PC-9 (cell line): ENCODE measurements around the gene PIKFYVE. TPM values are rescaled to one million over a fixed set of nuclear protein-coding genes. Genes with fewer than 3 reads are reported as not detected.

Source experiments
- BruUV-seq: library from RNA; stranded (reverse); fragments of 400-500 nt; replicated peaks from 2 replicates; lab custom pipeline; 2021; lab: Mats Ljungman, UMichigan
- CTCF ChIA-PET: fragments of 300-600 bp; sonication (Branson Sonifier 250); formaldehyde crosslinking; loops from one replicate; lab custom pipeline; 2022; ENCODE audit warnings: antibody characterized with exemption; lab: Charles Lee
- POLR2A ChIA-PET: fragments of 300-600 bp; sonication (Branson Sonifier 250); formaldehyde crosslinking; loops from one replicate; lab custom pipeline; 2022; ENCODE audit warnings: antibody characterized with exemption; ENCODE audit not compliant: unreplicated experiment; lab: Charles Lee
- DNase-seq, 2 experiments: peaks; one replicate each; pipeline versions ENCODE4 v3.0.0 to v3.0.0-alpha.2; 2015 to 2022; ENCODE audit warnings: mixed read lengths in 1 of 2
- H2AFZ ChIP-seq: fragments of 200-600 bp; sonication (generic); 2 replicates; pipeline ENCODE4 v1.8.1; 2017; ENCODE audit warnings: antibody characterized with exemption
- H3F3A ChIP-seq: fragments of 200-600 bp; sonication (generic); 2 replicates; pipeline ENCODE4 v1.8.1; 2017; ENCODE audit warnings: antibody characterized with exemption, mild to moderate bottlenecking, low read depth; ENCODE audit not compliant: insufficient read depth
- H3K27ac ChIP-seq: fragments of 200-600 bp; sonication (generic); 2 replicates; pipeline ENCODE4 v1.6.1; 2016; ENCODE audit warnings: mixed run types
- H3K27me3 ChIP-seq: fragments of 200-600 bp; sonication (generic); 2 replicates; pipeline ENCODE4 v1.6.1; 2016; ENCODE audit warnings: low read depth, mixed run types; ENCODE audit not compliant: insufficient read depth
- H3K36me3 ChIP-seq: fragments of 200-600 bp; sonication (generic); 2 replicates; pipeline ENCODE4 v1.6.1; 2016; ENCODE audit warnings: low read depth, mixed run types
- H3K4me1 ChIP-seq: fragments of 200-600 bp; sonication (generic); replicated peaks from 2 replicates; pipeline ENCODE4 v1.6.1; 2016; ENCODE audit warnings: mixed run types; ENCODE audit not compliant: insufficient read depth
- H3K4me2 ChIP-seq: fragments of 200-600 bp; sonication (generic); 2 replicates; pipeline ENCODE4 v1.6.1; 2017; ENCODE audit warnings: mixed run types
- H3K4me3 ChIP-seq: fragments of 200-600 bp; sonication (generic); 2 replicates; pipeline ENCODE4 v1.6.1; 2016; ENCODE audit warnings: mixed run types
- H3K79me2 ChIP-seq: fragments of 200-600 bp; sonication (generic); 2 replicates; pipeline ENCODE4 v1.6.1; 2017; ENCODE audit warnings: low read depth, mixed run types
- H3K9me2 ChIP-seq: fragments of 200-600 bp; sonication (generic); 2 replicates; pipeline ENCODE4 v1.8.1; 2017; ENCODE audit warnings: mild to moderate bottlenecking; ENCODE audit not compliant: insufficient read depth
- H3K9me3 ChIP-seq: fragments of 200-600 bp; sonication (generic); 2 replicates; pipeline ENCODE4 v1.8.1; 2016; ENCODE audit warnings: low read depth; ENCODE audit not compliant: insufficient read depth
- H4K20me1 ChIP-seq: fragments of 200-600 bp; sonication (generic); 2 replicates; pipeline ENCODE4 v1.8.1; 2017; ENCODE audit not compliant: insufficient read depth
- EZH2 ChIP-seq: fragments of 200-600 bp; sonication (generic); IDR thresholded peaks from 2 replicates; pipeline ENCODE4 v1.8.0; 2017; ENCODE audit warnings: antibody characterized with exemption, low read depth
- intact Hi-C: fragments of 100-400 bp; cut with micrococcal nuclease; formaldehyde crosslinking; loops from one replicate; pipeline ENCODE4 v1.10.0; 2022; ENCODE audit not compliant: unreplicated experiment
- total RNA-seq: library from RNA; stranded (reverse); gene quantifications from 2 replicates; pipeline ENCODE4 v1.2.3, GENCODE V29; 2021
- TF ChIP-seq, protein P1 (sequence below): fragments of 200-600 bp; sonication (generic); conservative IDR thresholded peaks from 2 replicates; pipeline ENCODE4 v1.6.1; 2017; ENCODE audit warnings: mixed run types, antibody characterized with exemption, mild to moderate bottlenecking, moderate library complexity

Gene PIKFYVE
- total RNA-seq, 1 experiment from 2014 or later = 14.6 TPM

DNA sequence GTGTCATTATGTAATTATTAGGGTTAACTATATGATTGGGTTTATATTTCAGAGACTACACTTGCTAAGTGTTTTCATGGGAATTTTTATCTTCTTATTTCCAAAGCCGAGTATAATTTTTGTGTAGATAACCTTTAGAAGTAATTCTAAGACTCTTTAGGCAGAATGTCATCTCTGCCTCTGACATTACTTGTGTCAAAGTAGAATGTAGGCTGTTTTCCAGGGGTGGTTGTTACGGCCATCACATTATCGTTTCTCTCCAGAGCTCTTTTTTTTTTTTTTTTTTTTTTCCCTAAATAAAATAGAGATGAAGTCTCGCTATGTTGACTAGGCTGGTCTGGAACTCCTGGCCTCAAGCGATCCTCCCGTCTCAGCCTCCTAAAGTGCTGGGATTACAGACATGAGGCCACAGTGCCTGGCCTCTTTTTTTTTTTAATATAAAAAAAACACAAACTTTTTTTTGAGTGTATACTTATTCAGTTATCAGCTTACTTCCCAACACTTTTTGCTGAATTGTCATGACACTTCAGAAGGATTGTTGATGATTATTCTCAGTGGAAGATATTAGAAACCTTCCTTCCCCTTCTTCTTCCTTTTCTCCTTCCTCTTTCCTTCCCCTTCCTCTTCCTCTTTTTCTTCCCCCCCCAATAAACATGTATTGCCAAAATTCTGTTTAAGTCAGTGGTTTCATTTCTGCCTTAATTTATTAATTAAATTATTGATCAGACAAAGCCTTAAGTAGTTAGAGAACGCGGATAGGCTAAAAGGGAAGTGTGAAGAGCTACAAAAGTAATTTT is 2.3 kb downstream of the PIKFYVE start:
- Histone ChIP-seq H2AFZ (no peak overlapping the region), H4K20me1 (no peaks in the 10 kb centered on the region), H3K4me1 (peaks cover 11% of the 10 kb centered on the region), H3F3A (peaks cover 11% of the 10 kb centered on the region; the same call in 1 of the 2 replicates), H3K4me3 (no peak overlapping the region), H3K9me2 (no peaks in the 10 kb centered on the region), H3K9me3 (no peaks in the 10 kb centered on the region), H3K27ac (no peak overlapping the region), H3K4me2 (no peak overlapping the region; the same call in 1 of the 2 replicates), H3K36me3 (no peaks in the 10 kb centered on the region), H3K79me2 (peaks cover 32% of the 10 kb centered on the region), H3K27me3 (no peaks in the 10 kb centered on the region)
- intact Hi-C loops = no loop called here
- DNase-seq = no peak
- POLR2A ChIA-PET = no interaction called here
- TF ChIP-seq, protein P1, sequence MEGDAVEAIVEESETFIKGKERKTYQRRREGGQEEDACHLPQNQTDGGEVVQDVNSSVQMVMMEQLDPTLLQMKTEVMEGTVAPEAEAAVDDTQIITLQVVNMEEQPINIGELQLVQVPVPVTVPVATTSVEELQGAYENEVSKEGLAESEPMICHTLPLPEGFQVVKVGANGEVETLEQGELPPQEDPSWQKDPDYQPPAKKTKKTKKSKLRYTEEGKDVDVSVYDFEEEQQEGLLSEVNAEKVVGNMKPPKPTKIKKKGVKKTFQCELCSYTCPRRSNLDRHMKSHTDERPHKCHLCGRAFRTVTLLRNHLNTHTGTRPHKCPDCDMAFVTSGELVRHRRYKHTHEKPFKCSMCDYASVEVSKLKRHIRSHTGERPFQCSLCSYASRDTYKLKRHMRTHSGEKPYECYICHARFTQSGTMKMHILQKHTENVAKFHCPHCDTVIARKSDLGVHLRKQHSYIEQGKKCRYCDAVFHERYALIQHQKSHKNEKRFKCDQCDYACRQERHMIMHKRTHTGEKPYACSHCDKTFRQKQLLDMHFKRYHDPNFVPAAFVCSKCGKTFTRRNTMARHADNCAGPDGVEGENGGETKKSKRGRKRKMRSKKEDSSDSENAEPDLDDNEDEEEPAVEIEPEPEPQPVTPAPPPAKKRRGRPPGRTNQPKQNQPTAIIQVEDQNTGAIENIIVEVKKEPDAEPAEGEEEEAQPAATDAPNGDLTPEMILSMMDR = no peak
- no peak for TF ChIP-seq EZH2
- no TSS peak for BruUV-seq
- CTCF ChIA-PET = interaction anchor here (0.6 kb wide), 1 partner anchor 59 kb away, joined by 5 read pairs; no protein-coding TSS in a partner anchor

DNA sequence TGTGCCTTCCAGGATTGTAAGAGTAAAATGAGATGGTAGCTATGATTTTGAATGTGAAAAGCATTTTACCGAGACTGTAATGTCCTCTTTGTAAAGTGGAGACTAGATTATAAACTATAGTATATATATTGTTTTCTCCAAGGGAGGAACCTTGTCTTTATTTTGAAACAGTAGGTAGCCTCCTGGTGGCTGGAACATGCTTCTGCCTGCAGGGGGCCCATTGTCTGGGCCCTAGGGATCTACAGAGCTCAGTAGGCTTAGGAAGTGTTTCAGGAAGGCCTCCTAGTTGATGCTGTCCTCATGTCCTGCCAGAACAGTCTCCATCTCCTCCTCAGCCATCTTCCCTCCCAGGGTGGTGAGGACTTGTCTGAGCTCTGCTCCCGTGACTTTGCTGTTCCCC is 3.0 kb downstream of the PIKFYVE start:
- Histone ChIP-seq H4K20me1 (no peaks in the 10 kb centered on the region), H3F3A (peaks cover 11% of the 10 kb centered on the region; the same call in 1 of the 2 replicates), H2AFZ (no peak overlapping the region), H3K79me2 (peaks cover 32% of the 10 kb centered on the region), H3K4me3 (no peak overlapping the region), H3K36me3 (no peaks in the 10 kb centered on the region), H3K27me3 (no peaks in the 10 kb centered on the region), H3K9me2 (no peaks in the 10 kb centered on the region), H3K27ac (no peak overlapping the region), H3K9me3 (no peaks in the 10 kb centered on the region), H3K4me2 (no peak overlapping the region), H3K4me1 (peaks cover 11% of the 10 kb centered on the region)
- DNase-seq = no peak
- TF ChIP-seq, protein P1 = no peak
- no peak for TF ChIP-seq EZH2
- ChIA-PET POLR2A (no interaction called here), CTCF (no interaction called here)
- intact Hi-C loops = no loop called here
- BruUV-seq = no TSS peak

- no peak for DNase-seq
- no TSS peak for BruUV-seq
- no peaks in the 10 kb centered on the region for H3K4me1 ChIP-seq
- no peaks in the 10 kb centered on the region for H3K36me3 ChIP-seq
- no peaks in the 10 kb centered on the region for H3K79me2 ChIP-seq
- no peaks in the 10 kb centered on the region for H3F3A ChIP-seq
- no peak overlapping the region for H2AFZ ChIP-seq
- no peak overlapping the region for H3K4me2 ChIP-seq
- H3K27ac ChIP-seq = no peak overlapping the region
- H3K9me3 ChIP-seq = no peaks in the 10 kb centered on the region
- H3K9me2 ChIP-seq = no peaks in the 10 kb centered on the region
- TF ChIP-seq EZH2 = no peak
- TF ChIP-seq, protein P1 = no peak
- ChIA-PET CTCF (interaction anchor here (0.7 kb wide), 1 partner anchor 70 kb away, joined by 4 read pairs; no protein-coding TSS in a partner anchor), POLR2A (no interaction called here)
- intact Hi-C loops = no loop called here
- no peaks in the 10 kb centered on the region for H4K20me1 ChIP-seq
- H3K4me3 ChIP-seq = no peak overlapping the region
- no peaks in the 10 kb centered on the region for H3K27me3 ChIP-seq
Observed at GRCh38 chr2:208274748-208275147, 8.7 kb downstream of the PIKFYVE start.
